Raji (cell line): Measurements from ENCODE around the gene TECPR2.

Experiments
- POLR2A ChIP-seq: IDR thresholded peaks from 2 replicates; pipeline ENCODE4 v1.6.1; 2011; ENCODE audit warnings: low read depth, low read length, control low read depth; ENCODE audit not compliant: insufficient read depth

The TECPR2 gene

GRCh38 chr14:102486513-102487203 is 123.9 kb downstream of the TECPR2 start:
- TF ChIP-seq POLR2A = no peak

- no peak for TF ChIP-seq POLR2A
These were observed 124.5 kb downstream of the TECPR2 start for GRCh38 chr14:102487204-102487577.

GRCh38 chr14:102490456-102490855 is 127.7 kb downstream of the TECPR2 start:
- TF ChIP-seq POLR2A = no peak

GRCh38 chr14:102491366-102491765 is 128.6 kb downstream of the TECPR2 start:
- no peak for TF ChIP-seq POLR2A

- no peak for TF ChIP-seq POLR2A
These were observed 129.2 kb downstream of the TECPR2 start for GRCh38 chr14:102491786-102492530.

GRCh38 chr14:102492531-102492910 is 129.8 kb downstream of the TECPR2 start:
- no peak for TF ChIP-seq POLR2A

GRCh38 chr14:102493096-102493495 is 130.4 kb downstream of the TECPR2 start:
- TF ChIP-seq POLR2A = no peak

GRCh38 chr14:102493585-102493984 is 130.8 kb downstream of the TECPR2 start:
- TF ChIP-seq POLR2A = no peak

GRCh38 chr14:102495491-102496330 is 133.0 kb downstream of the TECPR2 start:
- TF ChIP-seq POLR2A = no peak

- no peak for TF ChIP-seq POLR2A
These were observed 133.6 kb downstream of the TECPR2 start for GRCh38 chr14:102496331-102496691.

- TF ChIP-seq POLR2A = no peak
These were observed 134.4 kb downstream of the TECPR2 start for GRCh38 chr14:102496958-102497744.

GRCh38 chr14:102497998-102498677 is 135.4 kb downstream of the TECPR2 start:
- TF ChIP-seq POLR2A = no peak

GRCh38 chr14:102498678-102499265 is 136.0 kb downstream of the TECPR2 start:
- no peak for TF ChIP-seq POLR2A
